ENCODE data around the gene SAYSD1. TPM values are rescaled to one million over a fixed set of nuclear protein-coding genes. Genes with fewer than 3 reads are reported as not detected.

SAYSD1 gene
- total RNA-seq, 1 experiment from 2014 or later, result 20.3 TPM

GRCh38 chr6:39093149-39093708, 21.8 kb downstream of the SAYSD1 start:
- Histone ChIP-seq H3K27me3 (peaks cover 10% of the 10 kb centered on the region; the same call in 1 of the 2 replicates), H3K4me3 (no peak overlapping the region), H3K36me3 (no peaks in the 10 kb centered on the region), H3K9me3 (replicated peaks) (no peaks in the 10 kb centered on the region), H3K4me1 (no peaks in the 10 kb centered on the region), H3K27ac (no peak overlapping the region)
- DNase-seq, result no peak

- Histone ChIP-seq H3K27me3 (peaks cover 10% of the 10 kb centered on the region; the same call in 1 of the 2 replicates), H3K9me3 (replicated peaks) (no peaks in the 10 kb centered on the region), H3K36me3 (no peaks in the 10 kb centered on the region), H3K4me1 (no peaks in the 10 kb centered on the region), H3K4me3 (no peak overlapping the region), H3K27ac (no peak overlapping the region)
- DNase-seq, result no peak
These were observed 22.9 kb downstream of the SAYSD1 start for GRCh38 chr6:39092124-39092523.

- Histone ChIP-seq H3K9me3 (replicated peaks) (no peaks in the 10 kb centered on the region), H3K27me3 (peaks cover 10% of the 10 kb centered on the region; the same call in 1 of the 2 replicates), H3K36me3 (no peaks in the 10 kb centered on the region), H3K27ac (no peak overlapping the region), H3K4me1 (no peaks in the 10 kb centered on the region), H3K4me3 (no peak overlapping the region)
- DNase-seq, result no peak
These were observed 23.8 kb downstream of the SAYSD1 start for GRCh38 chr6:39091220-39091619.

GRCh38 chr6:39090036-39090435, 24.9 kb downstream of the SAYSD1 start:
- no peaks in the 10 kb centered on the region for H3K9me3 ChIP-seq (replicated peaks)
- no peak for DNase-seq
- no peaks in the 10 kb centered on the region for H3K4me1 ChIP-seq
- H3K36me3 ChIP-seq, result no peaks in the 10 kb centered on the region
- no peak overlapping the region for H3K4me3 ChIP-seq
- H3K27ac ChIP-seq, result no peak overlapping the region
- peaks cover 10% of the 10 kb centered on the region; the same call in 1 of the 2 replicates for H3K27me3 ChIP-seq

GRCh38 chr6:39088331-39088730, 26.7 kb downstream of the SAYSD1 start:
- peak; percentile 48 to 64 for DNase-seq
- H3K36me3 ChIP-seq, result no peaks in the 10 kb centered on the region
- peaks cover 13% of the 10 kb centered on the region; the same call in 1 of the 2 replicates for H3K27me3 ChIP-seq
- no peaks in the 10 kb centered on the region for H3K4me1 ChIP-seq
- H3K4me3 ChIP-seq, result no peak overlapping the region
- H3K27ac ChIP-seq, result no peak overlapping the region
- H3K9me3 ChIP-seq (replicated peaks), result no peaks in the 10 kb centered on the region

GRCh38 chr6:39087197-39087596, 27.8 kb downstream of the SAYSD1 start:
- no peak overlapping the region for H3K27ac ChIP-seq
- H3K4me1 ChIP-seq, result no peaks in the 10 kb centered on the region
- H3K4me3 ChIP-seq, result no peak overlapping the region
- peaks cover 17% of the 10 kb centered on the region for H3K27me3 ChIP-seq
- no peaks in the 10 kb centered on the region for H3K9me3 ChIP-seq (replicated peaks)
- H3K36me3 ChIP-seq, result no peaks in the 10 kb centered on the region
- no peak for DNase-seq

GRCh38 chr6:39086711-39087110, 28.3 kb downstream of the SAYSD1 start:
- H3K9me3 ChIP-seq (replicated peaks), result no peaks in the 10 kb centered on the region
- H3K27me3 ChIP-seq, result peaks cover 17% of the 10 kb centered on the region
- no peaks in the 10 kb centered on the region for H3K36me3 ChIP-seq
- H3K4me3 ChIP-seq, result no peak overlapping the region
- H3K4me1 ChIP-seq, result no peaks in the 10 kb centered on the region
- H3K27ac ChIP-seq, result no peak overlapping the region
- DNase-seq, result no peak

GRCh38 chr6:39086294-39086693, 28.7 kb downstream of the SAYSD1 start:
- H3K27me3 ChIP-seq, result peaks cover 17% of the 10 kb centered on the region
- H3K36me3 ChIP-seq, result no peaks in the 10 kb centered on the region
- no peaks in the 10 kb centered on the region for H3K4me1 ChIP-seq
- H3K9me3 ChIP-seq (replicated peaks), result no peaks in the 10 kb centered on the region
- no peak for DNase-seq
- H3K27ac ChIP-seq, result no peak overlapping the region
- no peak overlapping the region for H3K4me3 ChIP-seq

- H3K36me3 ChIP-seq, result no peaks in the 10 kb centered on the region
- H3K27ac ChIP-seq, result no peak overlapping the region
- no peak overlapping the region for H3K4me3 ChIP-seq
- DNase-seq, result no peak
- H3K27me3 ChIP-seq, result peaks cover 17% of the 10 kb centered on the region
- no peaks in the 10 kb centered on the region for H3K9me3 ChIP-seq (replicated peaks)
- H3K4me1 ChIP-seq, result no peaks in the 10 kb centered on the region
These were observed 29.7 kb downstream of the SAYSD1 start for GRCh38 chr6:39085129-39085797.

GRCh38 chr6:39084506-39084905, 30.5 kb downstream of the SAYSD1 start:
- H3K9me3 ChIP-seq (replicated peaks), result no peaks in the 10 kb centered on the region
- H3K27me3 ChIP-seq, result peaks cover 14% of the 10 kb centered on the region; the same call in 1 of the 2 replicates
- no peak overlapping the region for H3K4me3 ChIP-seq
- DNase-seq, result no peak
- no peaks in the 10 kb centered on the region for H3K36me3 ChIP-seq
- H3K4me1 ChIP-seq, result no peaks in the 10 kb centered on the region
- no peak overlapping the region for H3K27ac ChIP-seq

- no peak for DNase-seq
- Histone ChIP-seq H3K27ac (no peak overlapping the region), H3K4me1 (no peaks in the 10 kb centered on the region), H3K4me3 (no peak overlapping the region), H3K27me3 (peaks cover 8% of the 10 kb centered on the region; the same call in 1 of the 2 replicates), H3K36me3 (no peaks in the 10 kb centered on the region), H3K9me3 (replicated peaks) (no peaks in the 10 kb centered on the region)
These were observed 31.8 kb downstream of the SAYSD1 start for GRCh38 chr6:39083231-39083634.

GRCh38 chr6:39082310-39082709, 32.7 kb downstream of the SAYSD1 start:
- peaks cover 10% of the 10 kb centered on the region; the same call in 1 of the 2 replicates for H3K27me3 ChIP-seq
- no peak overlapping the region for H3K4me3 ChIP-seq
- no peaks in the 10 kb centered on the region for H3K9me3 ChIP-seq (replicated peaks)
- no peaks in the 10 kb centered on the region for H3K36me3 ChIP-seq
- DNase-seq, result no peak
- H3K4me1 ChIP-seq, result no peaks in the 10 kb centered on the region
- H3K27ac ChIP-seq, result no peak overlapping the region

GRCh38 chr6:39080246-39080875, 34.6 kb downstream of the SAYSD1 start:
- Histone ChIP-seq H3K36me3 (no peaks in the 10 kb centered on the region), H3K27ac (no peak overlapping the region), H3K4me1 (no peaks in the 10 kb centered on the region), H3K9me3 (replicated peaks) (no peaks in the 10 kb centered on the region), H3K27me3 (peaks cover 14% of the 10 kb centered on the region; the same call in 1 of the 2 replicates), H3K4me3 (no peak overlapping the region)
- no peak for DNase-seq

GRCh38 chr6:39079197-39080125, 35.5 kb downstream of the SAYSD1 start:
- no peaks in the 10 kb centered on the region for H3K36me3 ChIP-seq
- no peaks in the 10 kb centered on the region for H3K9me3 ChIP-seq (replicated peaks)
- H3K27me3 ChIP-seq, result peaks cover 15% of the 10 kb centered on the region; the same call in 1 of the 2 replicates
- no peak for DNase-seq
- H3K27ac ChIP-seq, result no peak overlapping the region
- no peaks in the 10 kb centered on the region for H3K4me1 ChIP-seq
- no peak overlapping the region for H3K4me3 ChIP-seq
